ENCODE data around the gene ABTB2.

The ABTB2 gene

GRCh38 chr11:34166806-34167740, 190.7 kb downstream of the ABTB2 start:
- DNase-seq (ENCODE audit: low read depth) = no peak

DNA sequence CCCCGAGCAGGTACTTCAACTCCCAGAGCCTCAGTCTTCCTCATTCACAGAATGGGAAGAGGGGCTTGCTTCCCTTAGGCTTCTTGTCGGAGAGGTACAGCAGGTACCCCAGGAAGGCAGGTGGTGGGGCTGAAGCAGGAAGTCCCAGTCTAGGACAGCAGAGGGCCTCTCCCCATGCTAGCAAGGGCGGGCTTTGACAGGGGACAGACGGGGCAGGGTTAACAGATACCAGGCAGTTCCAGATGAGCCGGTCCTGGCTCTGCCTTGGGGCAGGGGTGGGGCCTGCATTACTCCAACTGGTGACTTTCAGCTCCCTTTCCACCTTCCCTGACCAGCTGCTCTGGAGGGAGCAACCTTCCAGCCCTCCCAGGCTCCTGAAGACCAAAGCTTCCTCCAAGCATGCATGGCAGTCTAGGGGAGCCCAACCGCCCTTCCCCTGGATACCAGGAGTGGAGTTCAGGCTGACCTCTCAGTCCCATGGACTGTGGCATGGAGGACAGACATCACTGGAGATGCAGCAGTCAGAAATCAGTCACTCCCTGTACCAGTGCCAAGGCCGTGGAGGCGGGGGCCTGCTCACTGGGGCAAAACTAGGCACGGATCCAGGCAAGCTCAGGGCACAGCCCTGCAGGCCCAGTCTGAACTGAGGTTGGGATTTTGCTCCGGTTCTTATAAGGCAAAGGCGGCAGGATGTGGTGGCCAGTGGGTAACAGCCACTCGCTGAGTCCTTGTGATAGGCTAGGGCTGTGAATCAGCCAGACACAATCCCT, 191.8 kb downstream of the ABTB2 start:
- no peak for DNase-seq (ENCODE audit: low read depth)

GRCh38 chr11:34165121-34165520, 192.7 kb downstream of the ABTB2 start:
- DNase-seq (ENCODE audit: low read depth) = no peak

GRCh38 chr11:34162856-34163255, 195.0 kb downstream of the ABTB2 start:
- no peak for DNase-seq (ENCODE audit: low read depth)

DNA sequence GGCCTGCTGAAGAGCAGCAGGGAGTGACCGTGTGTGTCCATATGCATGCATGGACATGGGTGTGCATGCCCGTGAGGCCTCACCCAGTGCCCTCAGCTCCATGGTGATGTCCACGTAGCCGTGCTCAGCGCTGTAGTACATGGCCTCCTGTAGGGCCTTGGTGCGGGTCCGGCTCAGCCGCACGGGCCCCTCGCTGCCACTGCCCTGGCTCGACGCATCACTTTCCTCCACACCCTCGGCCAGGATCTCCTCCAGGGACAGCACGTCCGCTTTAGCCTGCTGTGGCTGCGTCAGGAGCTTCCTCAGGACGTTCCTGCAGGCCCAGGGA, 195.4 kb downstream of the ABTB2 start:
- no peak for DNase-seq (ENCODE audit: low read depth)

DNA sequence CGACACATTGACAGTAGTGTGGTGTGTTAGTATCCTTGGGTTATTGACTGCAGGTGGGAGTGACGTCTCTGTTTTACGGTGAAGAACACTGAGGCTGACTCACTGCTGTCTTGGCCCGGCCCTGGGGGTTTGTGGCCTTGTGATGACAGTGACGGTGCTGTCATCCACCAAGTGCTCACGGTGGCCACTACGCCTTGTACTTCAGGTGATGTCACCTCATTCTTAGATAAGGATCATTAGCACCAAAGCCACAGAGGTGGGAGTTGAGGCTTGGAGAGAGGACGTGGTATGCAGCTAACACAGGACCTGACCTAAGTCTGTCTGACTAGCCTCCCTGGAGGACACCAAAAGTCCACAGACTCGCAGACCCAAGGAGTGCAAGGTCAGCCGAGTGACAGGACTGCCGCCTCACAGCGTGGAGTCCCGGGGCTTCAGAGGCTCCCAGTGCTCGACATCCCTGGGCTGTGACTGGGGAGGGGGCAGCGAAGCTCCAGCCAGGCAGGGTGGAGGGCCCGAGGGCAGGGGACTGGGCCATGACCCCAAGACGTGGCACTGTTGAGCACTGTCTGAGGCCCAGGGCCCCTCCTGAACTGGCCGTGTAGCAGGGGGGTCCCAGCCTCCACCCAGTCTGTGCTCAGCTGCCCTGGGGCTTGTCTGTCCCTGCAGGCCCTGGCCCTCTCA, 195.9 kb downstream of the ABTB2 start:
- DNase-seq (ENCODE audit: low read depth) = no peak

- no peak for DNase-seq (ENCODE audit: low read depth)
Measured at GRCh38 chr11:34161361-34161760, 196.4 kb downstream of the ABTB2 start.

GRCh38 chr11:34160791-34161190, 197.0 kb downstream of the ABTB2 start:
- DNase-seq (ENCODE audit: low read depth) = no peak

- DNase-seq (ENCODE audit: low read depth) = no peak
Measured at GRCh38 chr11:34160049-34160721, 197.6 kb downstream of the ABTB2 start.

- no peak for DNase-seq (ENCODE audit: low read depth)
Measured at GRCh38 chr11:34158661-34159060, 199.1 kb downstream of the ABTB2 start.

DNA sequence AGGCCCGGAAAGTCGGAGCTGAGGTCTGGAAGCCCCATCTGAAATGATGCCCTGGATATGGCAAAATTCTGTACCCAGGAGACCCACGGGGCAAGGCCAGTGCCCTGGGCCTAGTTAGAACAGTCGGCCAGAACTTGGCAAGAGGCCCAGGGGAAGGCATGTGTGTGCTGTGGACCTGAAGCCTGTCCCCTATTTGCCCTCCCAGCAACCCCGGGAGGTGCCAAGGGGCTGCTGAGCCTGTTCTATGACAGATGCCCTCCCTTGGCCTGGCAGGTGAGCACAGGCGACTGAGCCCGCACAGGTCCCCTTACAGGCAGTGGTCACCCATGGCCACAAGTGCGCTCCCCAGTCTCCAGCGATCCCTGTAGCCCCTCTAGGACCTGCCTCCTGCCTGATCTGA, 200.6 kb downstream of the ABTB2 start:
- no peak for DNase-seq (ENCODE audit: low read depth)

DNA sequence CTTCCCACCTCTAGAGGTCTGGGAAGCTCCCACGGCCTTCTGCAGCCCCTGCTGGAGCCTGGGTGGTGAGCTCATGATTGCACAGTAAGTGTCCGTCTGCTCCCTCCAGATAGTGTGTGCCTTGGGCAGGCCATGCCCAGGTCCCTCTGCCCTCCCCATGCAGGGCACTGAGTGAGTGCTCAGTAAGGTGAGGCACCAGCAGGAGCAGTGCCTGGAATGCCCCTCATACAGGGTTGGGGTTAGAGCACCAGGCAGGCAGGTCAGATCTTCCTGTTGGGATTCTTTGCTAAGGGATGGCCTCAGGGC, 202.1 kb downstream of the ABTB2 start:
- no peak for DNase-seq (ENCODE audit: low read depth)

- DNase-seq (ENCODE audit: low read depth) = no peak
Measured at GRCh38 chr11:34155057-34155756, 202.6 kb downstream of the ABTB2 start.

DNA sequence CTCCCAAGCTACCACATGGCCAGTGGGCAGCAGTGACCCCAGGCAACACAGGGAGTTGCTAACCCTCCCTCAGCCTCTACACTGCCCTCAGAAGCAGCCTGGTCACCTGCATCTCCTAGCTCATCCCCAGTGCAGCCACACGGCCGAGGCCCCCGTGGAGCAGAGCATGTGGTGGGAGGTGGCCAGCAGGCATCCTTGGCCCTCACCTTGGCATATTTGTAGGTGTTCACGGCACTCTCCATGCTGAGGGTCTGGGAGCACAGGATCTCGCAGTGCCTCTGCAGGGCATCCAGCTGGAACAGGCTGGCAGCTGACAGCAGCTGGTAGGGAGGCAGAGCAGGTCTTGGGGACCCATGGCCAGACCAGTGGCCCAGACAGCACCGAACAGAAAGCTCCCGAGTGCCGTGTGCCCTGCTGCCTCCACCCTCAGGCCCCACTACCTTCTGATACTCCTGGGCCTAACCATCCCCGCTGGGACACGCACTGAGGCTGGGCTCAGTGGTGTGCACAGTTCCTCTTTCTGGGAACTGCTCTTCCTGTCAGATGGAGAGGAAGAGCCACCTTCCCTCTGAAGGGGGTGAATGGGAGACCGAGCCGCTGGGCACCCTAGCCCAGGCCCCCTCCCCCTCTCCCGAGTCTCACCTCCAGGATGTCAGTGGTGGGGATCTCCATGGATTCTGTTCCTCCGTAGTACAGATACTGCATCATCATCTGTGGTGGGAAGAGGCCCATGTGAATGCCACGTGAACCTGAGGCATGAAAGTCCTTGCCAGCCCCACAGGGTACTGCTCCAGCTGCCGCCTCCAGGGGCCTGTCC, 203.5 kb downstream of the ABTB2 start:
- DNase-seq (ENCODE audit: low read depth) = peak; percentile 53

GRCh38 chr11:34151916-34152845, 205.6 kb downstream of the ABTB2 start:
- no peak for DNase-seq (ENCODE audit: low read depth)

- DNase-seq (ENCODE audit: low read depth) = no peak
Measured at GRCh38 chr11:34151166-34151565, 206.6 kb downstream of the ABTB2 start.

GRCh38 chr11:34150494-34151151, 207.2 kb downstream of the ABTB2 start:
- no peak for DNase-seq (ENCODE audit: low read depth)

GRCh38 chr11:34149786-34150185, 208.0 kb downstream of the ABTB2 start:
- no peak for DNase-seq (ENCODE audit: low read depth)

GRCh38 chr11:34149274-34149673, 208.5 kb downstream of the ABTB2 start:
- no peak for DNase-seq (ENCODE audit: low read depth)

Measured in CMK (cell line).